GM21717 (cell line): ENCODE measurements around the gene USP24.
"Not testable (repeated sequence)": the region's sequence is repeated elsewhere in the genome, so short reads cannot be mapped to it uniquely, and the experiment has no call there.

Experiments used
- ATAC-seq: cut with Tn5 transposase; IDR thresholded peaks from one replicate; pipeline ENCODE4 v1.9.1; 2021; ENCODE audit warnings: mild to moderate bottlenecking, moderate library complexity; ENCODE audit not compliant: unreplicated experiment

Gene USP24

DNA sequence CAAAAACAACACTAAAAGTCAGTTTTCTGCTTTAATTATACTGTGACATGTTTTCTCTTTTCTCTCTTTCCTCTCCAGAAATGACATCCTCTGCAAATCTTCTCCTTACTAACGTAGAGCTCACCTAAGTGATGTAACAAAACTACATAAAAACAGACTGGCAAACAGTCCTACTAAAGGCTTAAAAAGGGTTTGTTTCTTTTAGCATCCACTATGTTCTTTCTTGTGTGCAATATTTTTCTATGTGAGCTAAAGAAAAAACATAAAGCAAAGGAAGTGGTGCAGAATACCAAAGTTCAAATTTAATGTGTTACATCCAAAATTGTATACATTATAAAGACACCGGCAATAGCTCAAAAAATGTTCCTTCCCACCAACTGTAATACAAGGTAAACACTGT, 14.5 kb downstream of the USP24 start:
- ATAC-seq: no peak

DNA sequence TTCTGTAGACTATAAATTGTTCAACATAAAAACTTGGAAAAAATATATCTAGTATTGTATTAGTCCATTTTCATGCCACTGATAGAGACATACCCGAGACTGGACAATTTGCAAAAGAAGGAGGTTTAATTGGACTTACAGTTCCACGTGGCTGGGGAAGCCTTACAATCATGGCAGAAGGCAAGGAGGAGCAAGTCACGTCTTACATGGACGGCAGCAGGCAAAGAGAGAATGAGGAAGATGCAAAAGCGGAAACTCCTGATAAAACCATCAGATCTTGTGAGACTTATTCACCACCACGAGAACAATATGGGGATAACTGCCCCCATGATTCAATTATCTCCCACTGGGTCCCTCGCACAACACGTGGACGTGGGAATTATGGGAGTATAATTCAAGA, 15.4 kb downstream of the USP24 start:
- not testable (repeated sequence) for ATAC-seq

DNA sequence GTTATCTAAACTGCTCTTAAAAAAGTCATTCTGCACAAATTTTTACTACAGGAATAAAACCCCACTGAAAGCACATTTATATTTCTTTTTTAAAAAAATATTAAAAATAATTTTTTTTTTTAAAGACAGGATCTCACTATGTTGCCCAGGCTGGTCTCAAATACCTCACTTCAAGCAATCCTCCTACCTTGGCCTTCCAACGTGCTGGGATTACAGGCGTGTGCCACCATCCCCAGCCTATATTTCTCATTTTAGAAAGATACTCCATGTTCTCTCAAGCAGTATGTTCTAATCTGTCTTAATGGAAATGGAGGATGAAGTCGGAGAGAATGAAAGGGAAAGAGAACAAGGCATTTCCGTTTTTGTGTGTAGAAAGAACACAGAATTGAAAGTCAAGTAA, 17.1 kb downstream of the USP24 start:
- ATAC-seq: no peak

DNA sequence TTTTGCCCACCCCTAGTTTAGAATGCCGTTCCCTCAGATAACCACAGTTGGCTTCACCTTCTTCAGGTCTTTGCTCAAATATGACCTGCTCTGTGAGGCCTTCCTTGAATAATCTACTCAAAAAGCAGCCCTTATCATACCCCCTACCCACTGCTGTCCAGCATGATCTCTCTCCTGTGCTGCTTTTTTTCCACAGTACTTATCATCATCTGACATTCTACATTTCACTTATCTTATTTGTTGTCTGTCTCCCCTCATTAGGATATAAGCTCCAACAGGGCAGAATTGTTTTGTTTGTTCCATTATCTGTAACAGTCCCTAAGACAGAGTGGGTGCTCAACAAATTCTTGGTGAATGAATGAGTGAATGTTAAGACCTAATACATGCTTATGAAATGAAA, 18.1 kb downstream of the USP24 start:
- no peak for ATAC-seq

DNA sequence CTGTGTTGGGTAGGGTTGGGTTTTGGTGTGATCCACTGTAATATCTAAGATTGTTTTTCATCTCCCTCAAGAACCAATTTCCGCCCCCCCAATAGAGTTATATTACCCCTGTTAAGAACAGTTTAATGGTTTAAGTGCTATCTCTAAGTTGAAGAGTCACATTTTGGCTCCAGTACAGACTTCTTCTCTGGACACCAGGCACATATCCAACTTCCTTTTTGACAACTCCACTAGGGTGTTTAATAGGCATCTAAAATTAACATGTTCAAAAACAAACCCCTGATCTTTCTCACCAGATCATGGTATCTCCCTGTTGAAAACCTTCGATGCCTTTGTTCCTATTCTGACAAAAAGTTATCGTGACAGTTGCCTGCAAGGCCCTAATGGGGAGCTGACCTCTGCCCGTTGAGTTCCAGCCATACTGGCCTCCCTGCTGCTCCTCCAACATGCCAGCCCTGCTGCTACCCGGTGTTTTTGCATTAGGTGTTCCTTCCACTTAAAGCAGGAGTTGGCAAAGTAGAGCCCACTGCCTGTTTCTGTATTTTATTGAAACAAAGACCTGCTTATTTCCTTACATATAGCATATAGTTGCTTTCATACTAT, 18.6 kb downstream of the USP24 start:
- ATAC-seq: no peak

DNA sequence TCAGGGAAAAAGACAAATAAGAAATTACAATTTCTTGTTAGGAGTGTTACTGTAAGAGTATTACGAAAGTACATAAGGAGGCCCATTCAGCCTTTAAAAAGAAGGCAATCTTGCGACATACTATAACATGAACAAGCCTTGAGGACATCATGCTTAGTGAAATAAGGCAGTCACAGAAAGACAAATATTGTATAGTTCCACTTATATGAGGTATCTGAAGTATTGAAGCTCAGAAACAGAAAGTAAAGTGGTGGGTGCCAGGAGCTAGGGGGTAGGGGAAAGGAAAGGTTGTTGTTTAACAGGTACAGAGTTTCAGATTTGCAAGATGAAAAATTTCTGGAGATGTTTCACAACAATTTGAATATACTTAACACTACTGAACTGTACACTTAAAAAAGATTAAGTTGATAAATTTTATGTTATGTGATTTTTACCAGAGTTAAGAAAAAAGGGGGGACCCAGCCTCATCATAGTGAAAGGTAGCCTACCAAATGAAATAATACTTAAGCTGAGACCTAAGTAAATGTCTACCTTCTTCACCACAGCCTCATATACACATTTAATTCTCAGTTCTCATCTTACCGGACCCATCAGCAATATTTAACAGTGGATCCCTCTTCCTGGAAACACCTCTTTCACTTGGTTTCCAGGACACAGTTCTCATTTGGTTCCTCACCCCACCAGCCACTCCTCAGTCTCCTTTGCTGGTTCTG, 19.5 kb downstream of the USP24 start:
- peak; percentile 61 for ATAC-seq

DNA sequence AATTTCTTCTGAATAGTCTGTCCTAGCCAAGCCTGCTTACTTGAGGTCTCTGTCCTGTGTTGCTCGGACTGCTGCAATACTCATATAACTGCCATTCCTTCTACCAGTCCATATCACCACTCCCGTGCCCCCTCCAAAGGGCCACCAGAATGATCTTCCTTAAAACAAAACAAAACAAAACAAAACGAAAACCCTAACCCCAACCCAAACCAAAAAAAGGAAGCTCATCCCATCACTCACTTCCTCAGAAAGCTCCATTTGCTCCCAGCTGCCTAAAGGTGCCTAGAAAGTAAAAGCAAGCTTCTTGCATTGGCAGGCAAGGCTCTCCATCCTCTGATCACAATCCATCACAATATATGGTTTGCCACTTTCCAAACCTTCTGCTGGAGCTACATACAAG, 20.3 kb downstream of the USP24 start:
- ATAC-seq: no peak

DNA sequence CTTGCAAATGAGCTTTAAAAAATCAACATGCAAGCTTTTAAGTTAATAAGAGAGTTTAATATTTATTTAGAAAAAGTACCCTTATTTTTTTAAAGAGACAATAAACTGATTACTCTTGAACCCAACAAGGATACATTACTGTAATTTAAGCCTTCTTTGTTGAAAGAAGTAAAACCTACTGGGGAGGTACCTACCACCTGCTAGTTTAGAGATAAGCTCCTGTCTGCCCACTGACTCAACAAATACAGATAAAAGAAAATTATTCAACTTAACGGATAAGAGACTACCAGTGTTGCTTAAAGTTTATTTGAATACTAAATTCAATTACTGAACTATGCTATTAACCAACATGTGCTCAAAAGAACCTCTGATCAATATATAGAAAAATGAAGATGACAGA, 23.1 kb downstream of the USP24 start:
- ATAC-seq: no peak

DNA sequence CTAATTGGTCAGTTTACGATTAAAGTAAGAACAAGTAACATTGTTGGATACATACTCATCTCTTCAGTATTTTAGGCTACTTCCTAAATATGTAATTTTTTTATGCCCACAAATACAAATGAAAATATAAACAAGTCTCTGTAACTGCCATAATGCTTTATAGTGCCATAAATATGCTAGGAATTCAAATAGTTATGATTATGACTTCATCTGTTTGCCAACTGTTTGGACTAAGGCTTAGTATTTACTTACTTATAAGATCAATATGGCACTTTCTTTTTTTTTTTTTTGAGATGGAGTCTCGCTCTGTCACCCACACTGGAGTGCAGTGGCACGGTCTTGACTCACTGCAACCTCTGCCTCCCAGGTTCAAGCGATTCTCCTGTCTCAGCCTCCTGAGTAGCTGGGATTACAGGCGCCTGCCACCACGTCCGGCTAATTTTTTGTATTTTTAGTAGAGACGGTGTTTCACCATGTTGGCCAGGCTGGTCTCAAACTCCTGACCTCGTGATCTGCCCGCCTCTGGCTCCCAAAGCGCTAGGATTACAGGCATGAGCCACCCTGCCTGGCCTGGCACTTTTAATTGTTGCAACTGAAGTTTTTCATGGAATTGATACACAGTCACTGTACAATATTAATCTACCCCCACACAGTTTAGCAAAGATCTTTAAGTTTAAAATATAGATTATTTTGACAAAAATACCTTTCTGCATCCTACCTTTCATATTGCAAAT, 23.8 kb downstream of the USP24 start:
- ATAC-seq: not testable (repeated sequence)

DNA sequence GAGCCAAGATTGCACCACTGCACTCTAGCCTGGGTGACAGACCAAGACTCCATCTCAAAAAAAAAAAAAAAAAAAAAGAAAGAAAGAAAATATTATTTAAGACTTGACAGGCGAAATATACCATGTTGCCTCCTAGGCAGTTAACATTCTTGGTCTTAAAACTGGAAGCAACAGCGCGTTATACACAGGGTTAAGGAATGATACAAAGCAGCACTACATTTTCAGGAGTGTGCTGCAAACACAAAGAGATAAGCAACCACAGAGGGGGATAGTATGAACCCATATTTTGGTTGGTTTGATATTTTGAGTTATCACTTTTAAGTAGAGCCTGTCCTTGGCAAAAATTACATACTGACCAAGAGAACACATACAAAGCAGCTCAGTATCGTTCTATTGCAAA, 25.1 kb downstream of the USP24 start:
- ATAC-seq: no peak

DNA sequence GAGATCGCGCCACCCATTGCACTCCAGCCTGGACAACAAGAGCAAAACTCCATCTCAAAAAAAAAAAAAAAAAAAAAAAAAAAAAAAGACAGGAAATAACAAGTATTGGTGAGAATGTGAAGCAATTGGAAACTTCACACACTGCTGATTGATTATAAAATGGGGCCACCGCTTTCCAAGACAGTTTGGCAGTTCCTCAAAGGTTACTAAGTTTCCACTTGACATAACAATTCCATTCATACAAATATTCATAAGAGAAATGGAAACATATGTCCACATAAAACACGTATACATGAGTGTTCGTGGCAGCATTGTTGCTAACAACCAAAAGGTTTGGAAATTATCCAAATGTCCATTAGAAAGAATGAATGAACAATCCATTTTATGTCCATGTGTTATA, 26.3 kb downstream of the USP24 start:
- no peak for ATAC-seq

DNA sequence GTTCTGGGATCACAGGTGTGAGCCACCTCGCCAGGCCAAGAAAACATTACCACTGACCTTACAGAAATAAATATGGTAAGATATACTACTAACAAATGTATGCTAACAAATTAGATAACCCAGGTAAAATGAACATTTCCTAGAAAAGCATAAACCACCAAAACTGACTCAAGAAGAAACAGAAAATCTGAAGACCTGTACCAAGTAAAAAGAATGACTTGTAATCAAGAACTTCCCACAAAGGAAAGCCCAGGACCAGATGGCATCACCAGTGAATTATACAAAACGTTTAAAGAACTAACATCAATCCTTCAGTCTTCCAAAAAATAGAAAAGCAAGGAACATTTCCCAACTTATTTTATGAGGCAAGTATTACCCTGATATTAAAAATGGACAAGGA, 29.3 kb downstream of the USP24 start:
- ATAC-seq: no peak

DNA sequence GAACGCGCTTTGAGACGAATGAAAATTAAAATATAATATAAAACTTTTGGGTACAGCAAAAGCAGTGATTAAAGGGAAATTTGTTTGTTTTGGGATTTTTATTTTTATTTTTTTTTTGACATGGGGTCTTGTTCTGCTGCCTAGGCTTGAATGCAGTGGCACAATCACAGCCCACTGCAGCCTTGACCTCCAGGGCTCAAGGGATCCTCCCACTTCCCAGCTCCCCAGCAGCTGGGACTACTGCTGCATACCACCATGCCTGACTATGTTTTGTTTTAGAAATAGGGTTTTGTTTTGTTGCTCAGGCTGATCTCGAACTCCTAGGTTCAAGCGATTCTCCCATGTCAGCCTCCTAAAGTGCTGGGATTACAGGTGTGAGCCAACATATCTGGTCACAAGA, 30.3 kb downstream of the USP24 start:
- ATAC-seq: no peak

DNA sequence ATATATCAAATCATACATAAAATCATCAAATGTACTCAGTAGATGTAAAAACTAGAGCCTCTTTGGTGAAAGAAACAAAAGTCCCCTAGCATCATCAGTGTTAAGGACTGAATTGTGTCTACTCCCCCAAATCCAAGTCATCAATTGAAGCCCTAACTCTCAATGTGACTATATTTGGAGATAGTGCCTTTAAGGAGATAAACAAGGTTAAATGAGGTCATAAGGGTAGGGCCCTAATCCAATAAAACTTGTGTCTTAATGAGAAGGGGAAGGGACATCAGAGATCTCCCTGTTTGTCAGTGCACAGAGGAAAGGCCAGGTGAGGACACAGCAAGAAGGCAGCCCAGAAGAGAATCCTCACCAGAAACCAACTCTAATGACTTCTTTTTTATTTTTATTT, 33.5 kb downstream of the USP24 start:
- no peak for ATAC-seq

DNA sequence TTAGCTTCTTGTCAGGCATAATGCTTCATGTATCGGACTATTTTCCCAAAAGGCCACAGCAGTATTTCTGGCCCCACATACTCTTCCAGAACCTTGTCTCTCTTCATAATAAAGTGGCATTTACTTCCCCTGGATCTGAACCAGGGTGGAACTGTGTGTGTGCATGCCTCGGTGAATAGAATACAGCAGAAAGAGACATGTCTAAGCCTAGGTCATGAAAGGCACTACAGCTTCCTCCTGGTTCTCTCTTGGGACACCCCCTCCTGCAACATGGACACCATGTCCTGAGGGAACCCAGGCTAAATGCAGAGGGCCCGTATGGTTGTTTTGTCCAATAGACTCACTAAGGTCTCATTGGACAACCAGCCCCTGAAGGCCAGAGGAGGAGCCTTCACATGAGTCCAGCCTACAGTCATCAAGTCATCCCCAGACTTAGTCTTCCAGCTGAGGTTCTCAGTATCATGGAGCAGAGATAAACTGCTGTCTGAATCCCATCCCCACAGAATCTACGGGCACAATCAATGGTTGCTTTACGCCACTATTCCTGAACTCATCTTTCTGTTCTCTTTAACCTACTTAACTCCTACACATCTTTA, 35.0 kb downstream of the USP24 start:
- ATAC-seq: no peak

DNA sequence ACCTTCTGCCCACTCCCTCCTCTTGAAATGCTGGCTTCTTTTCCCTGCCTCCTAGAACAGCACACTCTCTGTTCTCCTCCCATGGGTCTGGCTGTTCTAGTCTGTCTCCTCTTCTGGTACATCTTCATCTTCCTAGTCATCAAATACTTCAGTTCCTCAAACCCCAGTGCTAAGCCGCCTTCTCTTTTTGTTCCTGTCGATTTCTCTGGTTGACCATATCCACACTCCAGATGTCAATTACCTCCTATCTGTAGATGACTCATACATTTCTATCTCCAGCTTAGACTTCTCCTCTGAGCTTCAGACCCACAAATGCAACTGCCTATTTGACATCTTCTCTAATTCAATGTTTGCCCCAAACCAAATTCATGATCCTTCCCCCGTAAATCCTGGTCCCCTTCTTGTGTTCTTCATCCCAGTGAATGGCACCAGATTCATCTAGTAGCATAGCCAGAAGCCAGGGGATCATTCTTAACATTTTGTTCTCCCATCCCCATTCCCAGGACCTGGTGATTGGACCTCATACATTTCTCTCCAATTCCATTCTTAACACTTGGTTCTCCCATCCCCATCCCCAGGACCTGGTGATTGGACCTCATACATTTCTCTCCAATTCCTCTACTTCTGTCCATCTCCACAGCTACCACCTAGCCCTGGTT, 35.9 kb downstream of the USP24 start:
- no peak for ATAC-seq

DNA sequence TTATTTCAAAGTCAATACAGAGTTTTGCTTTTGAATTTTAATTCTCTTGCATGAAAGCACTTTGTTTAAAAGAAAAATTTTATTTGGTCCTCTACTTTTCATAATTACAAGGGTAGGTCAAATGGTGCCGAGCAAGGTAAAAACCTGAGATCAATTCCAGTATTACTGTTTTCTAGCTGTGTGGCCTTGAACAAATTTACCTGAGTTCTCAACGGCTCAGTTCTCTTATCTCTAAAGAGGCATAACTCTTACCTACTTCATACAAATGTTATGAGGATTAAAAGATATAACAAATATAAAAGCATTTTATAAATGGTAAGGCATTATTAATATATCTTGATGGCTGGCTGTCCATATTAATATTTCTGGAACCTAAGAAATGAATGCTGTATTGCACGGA, 42.5 kb downstream of the USP24 start:
- no peak for ATAC-seq

DNA sequence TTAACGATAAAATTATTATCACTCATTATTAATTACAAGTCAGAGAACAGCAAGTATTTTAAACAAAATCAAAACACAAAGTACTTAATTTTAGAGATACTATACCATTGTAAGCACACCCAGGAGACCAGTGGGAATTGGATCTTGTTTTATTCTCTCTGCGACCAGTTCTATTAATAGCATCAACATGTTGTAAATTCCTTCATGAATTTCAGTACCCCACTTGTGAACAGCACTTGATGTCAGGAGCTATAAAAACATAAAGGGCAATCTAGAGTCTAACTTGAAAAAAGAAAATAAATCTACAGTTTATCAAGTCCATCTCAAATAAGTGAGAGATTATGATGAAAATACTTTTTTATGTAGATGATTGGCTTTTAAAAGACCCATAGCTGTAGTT, 42.9 kb downstream of the USP24 start:
- no peak for ATAC-seq

DNA sequence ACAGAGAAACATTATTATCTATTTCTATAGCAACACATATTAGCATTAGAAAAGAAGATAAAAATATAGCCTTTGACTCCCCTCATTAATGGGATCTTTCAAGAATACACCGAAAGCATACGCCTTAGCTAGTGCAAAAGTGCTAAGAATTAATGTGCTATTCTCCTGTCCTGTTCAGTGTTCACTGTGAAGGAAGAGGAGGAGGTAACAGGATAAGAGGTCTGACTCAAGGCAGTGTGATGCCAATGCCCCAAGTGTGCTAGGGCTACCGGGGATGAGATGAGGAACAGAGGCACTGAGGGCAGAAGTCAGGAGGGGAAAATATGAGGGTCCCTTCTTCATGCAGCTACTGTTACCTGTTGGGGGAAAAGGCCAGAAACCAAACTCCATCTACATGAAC, 43.5 kb downstream of the USP24 start:
- no peak for ATAC-seq

DNA sequence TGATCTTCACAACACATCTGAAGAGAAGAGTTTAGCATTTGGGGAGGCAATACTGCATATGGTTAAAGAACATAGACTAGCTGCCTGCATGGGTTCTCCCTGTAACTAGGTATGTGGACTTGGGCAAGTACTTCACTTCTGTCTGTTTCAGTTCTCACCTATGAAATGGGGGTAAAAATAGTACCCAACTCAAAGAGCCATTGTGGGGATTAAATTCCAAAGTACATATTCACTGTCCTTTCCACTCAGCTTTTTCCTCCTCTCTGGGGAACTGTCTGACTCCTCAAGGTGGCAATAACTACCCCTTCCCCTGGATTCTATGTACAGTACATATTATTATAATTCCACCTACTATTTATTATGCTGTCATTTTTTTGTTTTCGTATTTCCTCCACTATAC, 44.7 kb downstream of the USP24 start:
- ATAC-seq: no peak

DNA sequence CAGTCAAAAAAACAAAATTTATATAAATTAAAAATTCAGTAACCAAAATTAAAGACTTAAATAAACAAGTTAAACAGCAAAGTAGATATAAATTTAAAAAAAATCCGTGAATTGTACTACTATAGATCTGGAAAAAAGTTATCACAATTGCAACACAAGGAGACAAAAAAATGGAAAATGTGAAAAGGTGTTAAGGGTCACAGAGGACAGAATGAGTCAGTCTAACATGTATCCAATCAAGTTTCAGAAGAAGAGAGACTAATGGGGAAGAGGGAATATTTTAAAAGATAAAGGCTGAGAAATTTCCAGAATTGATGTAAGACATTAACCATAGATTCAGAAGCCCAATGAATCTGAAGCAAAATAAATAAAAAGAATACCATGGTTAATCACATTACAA, 46.0 kb downstream of the USP24 start:
- ATAC-seq: no peak
